GM19351 (cell line): ENCODE results near the gene ATMIN.

Experiments used
- ATAC-seq: cut with Tn5 transposase; IDR thresholded peaks from one replicate; pipeline ENCODE4 v1.9.1; 2021; ENCODE audit warnings: mild to moderate bottlenecking, moderate library complexity; ENCODE audit not compliant: unreplicated experiment

ATMIN gene

GRCh38 chr16:81035398-81035974 is at the start of gene ATMIN:
Gene ATMIN, plus strand, starts transcription at chr16:81035842. Its CDS starts 29 bp downstream, at chr16:81035871.
- peak; percentile 87 for ATAC-seq

GRCh38 chr16:80986557-80986956 is 49.1 kb upstream of the ATMIN start:
- no peak for ATAC-seq

- ATAC-seq = no peak
Observed at GRCh38 chr16:80988756-80989155, 46.9 kb upstream of the ATMIN start.

GRCh38 chr16:80989801-80990200 is 45.8 kb upstream of the ATMIN start:
- ATAC-seq = no peak

GRCh38 chr16:80990577-80990976 is 45.1 kb upstream of the ATMIN start:
- ATAC-seq = no peak

GRCh38 chr16:80990978-80991377 is 44.7 kb upstream of the ATMIN start:
- ATAC-seq = no peak

GRCh38 chr16:80991792-80992430 is 43.7 kb upstream of the ATMIN start:
- no peak for ATAC-seq

- ATAC-seq = no peak
Observed at GRCh38 chr16:80992676-80993293, 42.9 kb upstream of the ATMIN start.

- no peak for ATAC-seq
Observed at GRCh38 chr16:80993307-80993706, 42.3 kb upstream of the ATMIN start.

GRCh38 chr16:80993834-80994233 is 41.8 kb upstream of the ATMIN start:
- ATAC-seq = no peak

GRCh38 chr16:80994451-80994850 is 41.2 kb upstream of the ATMIN start:
- ATAC-seq = no peak

GRCh38 chr16:80996688-80997138 is 38.9 kb upstream of the ATMIN start:
- no peak for ATAC-seq

- peak; percentile 49 for ATAC-seq
Observed at GRCh38 chr16:80997139-80997798, 38.4 kb upstream of the ATMIN start.

- ATAC-seq = no peak
Observed at GRCh38 chr16:80997964-80998620, 37.5 kb upstream of the ATMIN start.

GRCh38 chr16:81000873-81001272 is 34.8 kb upstream of the ATMIN start:
- no peak for ATAC-seq

- ATAC-seq = no peak
Observed at GRCh38 chr16:81001330-81001729, 34.3 kb upstream of the ATMIN start.

GRCh38 chr16:81003064-81003463 is 32.6 kb upstream of the ATMIN start:
- no peak for ATAC-seq

- ATAC-seq = no peak
Observed at GRCh38 chr16:81003610-81004460, 31.8 kb upstream of the ATMIN start.

GRCh38 chr16:81004646-81005353 is 30.8 kb upstream of the ATMIN start:
- no peak for ATAC-seq
